AG09309 (cell line): Measurements from ENCODE around the gene TRIP12.
A peak's percentile ranks its signal among the peaks of the same experiment; 100 is the strongest.

ENCODE experiments used
- DNase-seq: peaks from one replicate; pipeline ENCODE4 v3.0.0-alpha.2; 2010; ENCODE audit warnings: low read depth
- H3K4me3 ChIP-seq: 2 replicates; pipeline ENCODE4 v1.5.1; 2011; ENCODE audit warnings: mild to moderate bottlenecking, low read depth, low read length, moderate library complexity; ENCODE audit not compliant: control insufficient read depth
- TF ChIP-seq, protein P1 (sequence below): IDR thresholded peaks from 2 replicates; pipeline ENCODE4 v1.5.1; 2011; ENCODE audit warnings: mild to moderate bottlenecking, low read depth, low read length, inconsistent platforms; ENCODE audit not compliant: insufficient read depth, control insufficient read depth; ENCODE audit errors: missing control alignments

TRIP12 gene

DNA sequence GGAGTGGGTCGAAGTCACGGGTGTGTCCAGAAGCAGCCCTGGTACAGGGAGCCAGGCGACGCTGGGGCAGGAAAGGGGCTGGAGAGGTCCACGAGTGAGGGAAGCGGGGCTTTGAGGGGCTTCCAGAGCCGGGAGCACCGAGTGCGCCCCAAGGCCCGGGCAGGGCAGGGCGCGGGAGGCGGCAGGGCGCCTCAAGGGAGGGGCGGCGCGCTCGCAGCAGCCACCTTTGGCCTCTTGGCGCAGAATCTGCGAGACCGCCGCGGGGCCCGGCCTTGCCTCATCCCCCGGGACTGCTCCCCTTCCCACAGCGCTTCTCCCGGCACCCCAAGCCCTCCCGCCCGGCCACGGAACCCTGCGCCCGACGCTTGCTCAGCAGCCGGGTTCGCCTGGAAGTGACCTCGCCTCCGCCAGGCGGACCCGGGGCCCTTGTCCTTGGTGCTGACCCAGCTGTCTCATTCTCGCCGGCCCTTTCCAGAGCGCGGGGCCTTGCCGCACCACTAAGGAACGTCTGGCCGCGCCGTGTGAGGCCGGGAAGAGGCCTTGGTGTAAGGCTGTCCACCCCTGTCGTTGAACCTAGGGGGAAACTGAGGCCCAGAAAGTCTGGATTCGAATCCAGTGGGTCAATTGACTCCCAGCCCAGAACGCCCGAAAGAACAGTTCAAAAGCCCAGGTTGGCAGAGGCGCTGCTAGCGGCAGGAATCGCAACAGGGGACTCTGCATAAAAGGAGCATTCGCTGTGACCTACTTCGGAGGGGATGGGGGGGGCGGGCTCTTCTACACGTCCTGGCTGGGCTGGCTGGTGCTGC lies 206.9 kb downstream of the TRIP12 start:
- peak overlapping the region; percentile 38 for H3K4me3 ChIP-seq
- TF ChIP-seq, protein P1, sequence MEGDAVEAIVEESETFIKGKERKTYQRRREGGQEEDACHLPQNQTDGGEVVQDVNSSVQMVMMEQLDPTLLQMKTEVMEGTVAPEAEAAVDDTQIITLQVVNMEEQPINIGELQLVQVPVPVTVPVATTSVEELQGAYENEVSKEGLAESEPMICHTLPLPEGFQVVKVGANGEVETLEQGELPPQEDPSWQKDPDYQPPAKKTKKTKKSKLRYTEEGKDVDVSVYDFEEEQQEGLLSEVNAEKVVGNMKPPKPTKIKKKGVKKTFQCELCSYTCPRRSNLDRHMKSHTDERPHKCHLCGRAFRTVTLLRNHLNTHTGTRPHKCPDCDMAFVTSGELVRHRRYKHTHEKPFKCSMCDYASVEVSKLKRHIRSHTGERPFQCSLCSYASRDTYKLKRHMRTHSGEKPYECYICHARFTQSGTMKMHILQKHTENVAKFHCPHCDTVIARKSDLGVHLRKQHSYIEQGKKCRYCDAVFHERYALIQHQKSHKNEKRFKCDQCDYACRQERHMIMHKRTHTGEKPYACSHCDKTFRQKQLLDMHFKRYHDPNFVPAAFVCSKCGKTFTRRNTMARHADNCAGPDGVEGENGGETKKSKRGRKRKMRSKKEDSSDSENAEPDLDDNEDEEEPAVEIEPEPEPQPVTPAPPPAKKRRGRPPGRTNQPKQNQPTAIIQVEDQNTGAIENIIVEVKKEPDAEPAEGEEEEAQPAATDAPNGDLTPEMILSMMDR: no peak
- DNase-seq: no peak

DNA sequence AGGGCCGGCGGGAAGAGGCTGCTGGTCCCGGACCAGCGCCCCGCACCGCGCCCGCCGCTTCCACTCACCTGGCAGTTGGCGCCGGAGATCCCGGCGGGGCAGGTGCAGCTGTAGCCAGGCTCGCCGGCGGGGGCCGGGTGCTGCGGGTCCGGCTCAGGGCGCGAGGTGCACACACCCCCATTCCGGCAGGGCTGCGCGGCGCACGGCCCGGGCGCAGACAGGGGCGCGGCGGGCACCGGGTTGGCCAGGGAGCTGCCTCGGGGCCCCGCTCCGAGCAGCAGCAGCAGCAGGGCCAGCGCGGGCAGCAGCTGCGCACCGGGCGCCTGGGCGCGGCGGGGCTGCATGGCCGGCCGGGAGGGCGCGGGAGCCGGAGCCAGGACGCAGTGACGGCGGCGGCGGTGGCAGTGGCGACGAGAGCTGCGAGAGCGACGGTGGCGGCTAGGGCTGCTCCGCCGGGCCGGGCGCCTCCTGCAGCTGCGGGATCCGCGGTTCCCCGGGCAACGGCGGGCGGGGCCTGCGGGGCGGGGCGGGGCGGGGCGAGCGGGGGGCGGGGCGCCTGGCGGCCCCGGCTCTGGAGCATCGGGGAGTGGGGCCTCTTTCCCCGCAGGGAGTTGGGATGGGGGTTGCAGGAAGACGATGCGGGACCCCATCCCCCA lies 207.6 kb downstream of the TRIP12 start, which contains the start of gene DNER:
Gene DNER, minus strand, starts transcription at position 476 of the 656 bp plus-strand sequence. Its CDS starts 132 bp downstream, at position 344.
- H3K4me3 ChIP-seq: peak within 1 kb of the TSS; percentile 38
- TF ChIP-seq, protein P1: no peak
- no peak for DNase-seq
